IMR-90 (cell line): ENCODE results near the gene PAXX. TPM values are rescaled to one million over a fixed set of nuclear protein-coding genes. Genes with fewer than 3 reads are reported as not detected.

ENCODE experiments used
- ATAC-seq: fragments of 200-7000 bp; cut with Tn5 transposase; 2 replicates; pipeline ENCODE4 v1.9.1; 2020; ENCODE audit warnings: low read depth, mild to moderate bottlenecking, moderate library complexity
- BruUV-seq: library from RNA; stranded (reverse); fragments of 400-500 nt; replicated peaks from 2 replicates; lab custom pipeline; 2021; lab: Mats Ljungman, UMichigan
- CTCF ChIA-PET: fragments of 300-600 bp; formaldehyde crosslinking; extraction: SDS; loops from one replicate; lab custom pipeline; 2021; ENCODE audit warnings: antibody characterized with exemption; lab: Yijun Ruan, JAX
- POLR2A ChIA-PET: fragments of 300-600 bp; sonication (Branson Sonifier 250); formaldehyde crosslinking; loops from one replicate; lab custom pipeline; 2022; ENCODE audit warnings: antibody characterized with exemption; ENCODE audit not compliant: unreplicated experiment; lab: Charles Lee
- DNase-seq: peaks from one replicate; pipeline ENCODE4 v3.0.0; 2013
- H2AFZ ChIP-seq: replicated peaks from 2 replicates; pipeline ENCODE3; 2013; ENCODE audit warnings: low read length, mild to moderate bottlenecking; ENCODE audit not compliant: poor library complexity
- H2AK5ac ChIP-seq: 2 replicates; pipeline ENCODE4 v1.6.1; 2013; ENCODE audit warnings: low read depth, low read length, inconsistent platforms
- H2AK9ac ChIP-seq: replicated peaks from 2 replicates; pipeline ENCODE3; 2013; ENCODE audit warnings: mild to moderate bottlenecking, low read depth, low read length, moderate library complexity; ENCODE audit not compliant: poor library complexity
- H2BK120ac ChIP-seq: 2 replicates; pipeline ENCODE4 v1.6.1; 2013; ENCODE audit warnings: low read depth, low read length, inconsistent platforms
- H2BK15ac ChIP-seq: 3 replicates; pipeline ENCODE4 v1.6.1; 2013; ENCODE audit warnings: low read depth, low read length, inconsistent platforms
- H2BK20ac ChIP-seq: 2 replicates; pipeline ENCODE4 v1.6.1; 2013; ENCODE audit warnings: low read depth, mild to moderate bottlenecking, inconsistent platforms, low read length, moderate library complexity
- H2BK5ac ChIP-seq: 2 replicates; pipeline ENCODE4 v1.6.1; 2013; ENCODE audit warnings: mild to moderate bottlenecking, low read depth, low read length, inconsistent platforms; ENCODE audit not compliant: poor library complexity, severe bottlenecking
- H3K14ac ChIP-seq: replicated peaks from 2 replicates; pipeline ENCODE4 v1.6.1; 2013; ENCODE audit warnings: low read depth, low read length, inconsistent platforms
- H3K18ac ChIP-seq: 2 replicates; pipeline ENCODE4 v1.6.1; 2013; ENCODE audit warnings: low read depth, low read length, control low read depth
- H3K23ac ChIP-seq: 2 replicates; pipeline ENCODE4 v1.6.1; 2013; ENCODE audit warnings: low read depth, low read length, inconsistent platforms
- H3K27ac ChIP-seq: 2 replicates; pipeline ENCODE4 v1.5.1; 2013; ENCODE audit warnings: mild to moderate bottlenecking, control low read depth, low read length; ENCODE audit not compliant: insufficient read depth
- H3K27me3 ChIP-seq: 2 replicates; pipeline ENCODE4 v1.6.1; 2013; ENCODE audit warnings: low read length; ENCODE audit not compliant: control insufficient read depth, insufficient read depth
- H3K36me3 ChIP-seq: 2 replicates; pipeline ENCODE4 v1.6.1; 2013; ENCODE audit warnings: low read length, mixed read lengths; ENCODE audit not compliant: control insufficient read depth, insufficient read depth
- H3K4ac ChIP-seq: 2 replicates; pipeline ENCODE4 v1.6.1; 2013; ENCODE audit warnings: low read depth, low read length, inconsistent platforms
- H3K4me1 ChIP-seq: 2 replicates; pipeline ENCODE4 v1.6.1; 2013; ENCODE audit warnings: low read length, mixed read lengths; ENCODE audit not compliant: control insufficient read depth, insufficient read depth
- H3K4me2 ChIP-seq: 2 replicates; pipeline ENCODE4 v1.6.1; 2013; ENCODE audit warnings: low read depth, mild to moderate bottlenecking, control low read depth, low read length, moderate library complexity
- H3K4me3 ChIP-seq: 2 replicates; pipeline ENCODE4 v1.5.1; 2013; ENCODE audit warnings: low read depth, mild to moderate bottlenecking, control low read depth, low read length, moderate library complexity; ENCODE audit not compliant: insufficient read depth
- H3K56ac ChIP-seq: 2 replicates; pipeline ENCODE4 v1.6.1; 2013; ENCODE audit warnings: low read length, inconsistent platforms; ENCODE audit not compliant: insufficient read depth; ENCODE audit errors: extremely low read depth
- H3K79me1 ChIP-seq, 2 experiments: 2 replicates each; pipeline ENCODE4 v1.6.1; 2013; ENCODE audit warnings: low read length in 2 of 2, inconsistent platforms in 1 of 2, low read depth in 1 of 2
- H3K9ac ChIP-seq: 2 replicates; pipeline ENCODE4 v1.6.1; 2013; ENCODE audit warnings: low read depth, low read length, control low read depth
- H3K9me1 ChIP-seq: 2 replicates; pipeline ENCODE4 v1.6.1; 2013; ENCODE audit warnings: low read length, inconsistent platforms; ENCODE audit not compliant: insufficient read depth
- H3K9me3 ChIP-seq: 2 replicates; pipeline ENCODE4 v1.6.1; 2013; ENCODE audit warnings: low read length; ENCODE audit not compliant: control insufficient read depth, insufficient read depth
- H4K20me1 ChIP-seq: 2 replicates; pipeline ENCODE4 v1.6.1; 2013; ENCODE audit warnings: low read length, inconsistent platforms; ENCODE audit not compliant: insufficient read depth
- H4K5ac ChIP-seq: 2 replicates; pipeline ENCODE4 v1.6.1; 2013; ENCODE audit warnings: mild to moderate bottlenecking, low read depth, low read length, control low read depth
- H4K8ac ChIP-seq, 2 experiments: 2 replicates each; pipeline ENCODE4 v1.6.1; 2013; ENCODE audit warnings: low read depth in 2 of 2, low read length in 2 of 2, control low read depth in 1 of 2, inconsistent platforms in 1 of 2
- H4K91ac ChIP-seq: 2 replicates; pipeline ENCODE4 v1.6.1; 2013; ENCODE audit warnings: low read depth, low read length, inconsistent platforms; ENCODE audit not compliant: insufficient read depth
- BHLHE40 ChIP-seq: fragments of 150-350 bp; IDR thresholded peaks from 2 replicates; pipeline ENCODE4 v1.6.1; 2016; ENCODE audit warnings: mild to moderate bottlenecking, low read depth, low read length
- CEBPB ChIP-seq: IDR thresholded peaks from 2 replicates; pipeline ENCODE4 v1.6.1; 2012; ENCODE audit warnings: low read depth, low read length, improper control_type of control experiment
- ELK1 ChIP-seq: fragments of 150-350 bp; IDR thresholded peaks from 2 replicates; pipeline ENCODE4 v1.6.1; 2016; ENCODE audit warnings: low read depth, mild to moderate bottlenecking, low read length, moderate library complexity, borderline replicate concordance
- FOS ChIP-seq: fragments of 150-350 bp; IDR thresholded peaks from 2 replicates; pipeline ENCODE4 v1.6.1; 2016; ENCODE audit warnings: low read depth, low read length
- MAZ ChIP-seq: IDR thresholded peaks from 2 replicates; pipeline ENCODE4 v1.6.1; 2012; ENCODE audit warnings: low read depth, mild to moderate bottlenecking, low read length, improper control_type of control experiment, moderate library complexity, borderline replicate concordance
- NFE2L2 ChIP-seq: fragments of 150-350 bp; IDR thresholded peaks from 2 replicates; pipeline ENCODE4 v1.6.1; 2016; ENCODE audit warnings: low read depth, mild to moderate bottlenecking, low read length
- POLR2A ChIP-seq: IDR thresholded peaks from 2 replicates; pipeline ENCODE4 v1.6.1; 2012; ENCODE audit warnings: mild to moderate bottlenecking, low read depth, low read length
- RAD21 ChIP-seq: IDR thresholded peaks from 2 replicates; pipeline ENCODE4 v1.6.1; 2012; ENCODE audit warnings: low read length, improper control_type of control experiment
- RCOR1 ChIP-seq: IDR thresholded peaks from 2 replicates; pipeline ENCODE4 v1.6.1; 2012; ENCODE audit warnings: mild to moderate bottlenecking, low read length, improper control_type of control experiment; ENCODE audit not compliant: insufficient replicate concordance
- RFX5 ChIP-seq: IDR thresholded peaks from 2 replicates; pipeline ENCODE4 v1.8.0; 2012; ENCODE audit warnings: low read depth, mild to moderate bottlenecking, low read length, moderate library complexity
- SMC3 ChIP-seq: fragments of 150-350 bp; IDR thresholded peaks from 2 replicates; pipeline ENCODE4 v1.6.1; 2016; ENCODE audit warnings: low read depth, mild to moderate bottlenecking, antibody characterized with exemption, low read length, moderate library complexity
- WGBS, 2 experiments: methylation state at CpG; one replicate each; pipeline versions ENCODE4 v1.1.5 to v1.1.7; 2013; ENCODE audit warnings: missing lambda C conversion rate in 2 of 2; ENCODE audit not compliant: insufficient read length in 1 of 2; ENCODE audit errors: extremely low coverage in 2 of 2; 5-methylcytosine and 5-hydroxymethylcytosine counted together
- dilution Hi-C: fragments of 300-500 bp; cut with HindIII; formaldehyde crosslinking; loops from one replicate; pipeline ENCODE4 v1.14.3; 2018; ENCODE audit warnings: low sequenced_read_pairs; ENCODE audit not compliant: unreplicated experiment
- in situ Hi-C: fragments of 300-500 bp; cut with MboI; formaldehyde crosslinking; loops from 3 replicates; pipeline ENCODE4 v1.14.3; 2019; ENCODE audit warnings: low sequenced_read_pairs, inconsistent platforms, mixed read lengths
- intact Hi-C: fragments of 100-400 bp; cut with micrococcal nuclease; formaldehyde crosslinking; loops from 2 replicates; pipeline ENCODE4 v1.10.0; 2022
- polyA plus RNA-seq, 3 experiments: library from polyadenylated mRNA; depleted of rRNA; stranded (reverse); fragments of >200 nt; gene quantifications; 2 replicates each; pipeline ENCODE4 v1.2.3, GENCODE V29; 2012; ENCODE audit warnings: low replicate concordance in 1 of 3
- total RNA-seq: library from RNA; depleted of rRNA; stranded (reverse); fragments of >200 nt; gene quantifications from 2 replicates; pipeline ENCODE4 v1.2.3, GENCODE V29; 2012

PAXX gene
- total and polyA plus RNA-seq, 2 of the 4 experiments (the other 2 are of a cell fraction) = 5.7 to 24.6 TPM

- TF ChIP-seq POLR2A (no peak), BHLHE40 (no peak), RCOR1 (no peak), NFE2L2 (no peak), ELK1 (no peak), FOS (no peak), RAD21 (no peak), CEBPB (no peak), MAZ (no peak), RFX5 (no peak), SMC3 (no peak)
- in situ Hi-C loops (no loop called here), intact Hi-C loops (no loop called here), dilution Hi-C loops (no loop called here)
- DNase-seq (no peak), ATAC-seq (no peak)
- no peak overlapping the region for H4K8ac ChIP-seq
- no TSS peak for BruUV-seq
- no peak overlapping the region for H2BK20ac ChIP-seq
- no peak overlapping the region for H2AK5ac ChIP-seq
- H3K14ac ChIP-seq = no peak overlapping the region
- POLR2A ChIA-PET = no interaction called here
- no peaks in the 10 kb centered on the region for H3K36me3 ChIP-seq
- no peak overlapping the region for H3K18ac ChIP-seq
- WGBS, 2 experiments = 90% methylated on average over 2 of the region's 6 CpGs; no CpG with 5 or more reads in 1 of the 2 experiments
- CTCF ChIA-PET = no interaction called here
- H2AFZ ChIP-seq = no peak overlapping the region
- H4K20me1 ChIP-seq = no peaks in the 10 kb centered on the region
- H3K4me1 ChIP-seq = no peaks in the 10 kb centered on the region
- no peak overlapping the region for H2AK9ac ChIP-seq
- no peak overlapping the region for H2BK15ac ChIP-seq
- no peak overlapping the region for H3K27ac ChIP-seq
- no peak overlapping the region for H4K91ac ChIP-seq
- no peak overlapping the region for H2BK5ac ChIP-seq
- H3K4ac ChIP-seq = no peak overlapping the region
- H3K4me2 ChIP-seq = no peak overlapping the region
- no peak overlapping the region for H4K5ac ChIP-seq
- H3K4me3 ChIP-seq = no peak overlapping the region
- H2BK120ac ChIP-seq = no peak overlapping the region
- peaks cover 2% of the 10 kb centered on the region; the same call in 1 of the 2 replicates for H3K9me1 ChIP-seq
- no peak overlapping the region for H3K23ac ChIP-seq
- peaks cover 26% of the 10 kb centered on the region for H3K27me3 ChIP-seq
- H3K9ac ChIP-seq = no peak overlapping the region
- H3K9me3 ChIP-seq = peaks cover 3% of the 10 kb centered on the region
- H3K79me1 ChIP-seq = no peaks in the 10 kb centered on the region
- H3K56ac ChIP-seq = no peak overlapping the region
These were observed 34.3 kb upstream of the PAXX start for GRCh38 chr9:136957901-136958300.
